ENCODE results near the gene MMS22L. TPM values are rescaled to one million over a fixed set of nuclear protein-coding genes. Genes with fewer than 3 reads are reported as not detected.

The MMS22L gene
- polyA plus RNA-seq, 1 donor from 2014 or later: 8.3 TPM

DNA sequence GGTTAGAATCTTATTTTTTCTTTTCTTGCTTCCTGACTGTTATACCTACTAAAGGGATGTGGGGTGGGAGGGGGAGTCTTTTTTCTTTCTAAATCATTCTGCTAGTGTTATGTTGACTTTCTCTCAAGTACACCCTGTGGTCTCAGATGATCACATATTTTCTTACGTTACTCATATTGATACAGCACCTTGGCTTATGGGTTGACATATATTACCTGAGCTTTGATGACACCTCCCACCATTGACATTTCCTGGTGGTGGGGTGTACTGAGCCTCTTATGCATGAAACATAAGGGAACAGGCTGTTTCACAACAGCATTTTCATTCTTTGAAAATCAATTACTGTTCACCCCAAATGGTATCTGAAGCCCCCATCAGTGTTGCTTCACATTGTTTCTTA, 169.8 kb downstream of the MMS22L start:
- no peaks in the 10 kb centered on the region for H3K9me2 ChIP-seq (ENCODE audit: insufficient read depth, low read length)
- H3K9ac ChIP-seq (ENCODE audit: low read length): no peak overlapping the region
- no peaks in the 10 kb centered on the region for H3K36me3 ChIP-seq (ENCODE audit: insufficient read depth, low read length)
- TF ChIP-seq POLR2AphosphoS5 (IDR thresholded peaks at IDR 0.05) (no peak), EZH2 (IDR thresholded peaks at IDR 0.05; ENCODE audit: borderline replicate concordance, insufficient read depth, low read length, poor library complexity, severe bottlenecking) (no peak), RAD21 (conservative IDR thresholded peaks at IDR 0.05) (no peak), TAF1 (IDR thresholded peaks at IDR 0.05; ENCODE audit: low read depth) (no peak), EP300 (conservative IDR thresholded peaks at IDR 0.05; ENCODE audit: poor library complexity, severe bottlenecking) (no peak), MXI1 (conservative IDR thresholded peaks at IDR 0.05; ENCODE audit: poor library complexity, severe bottlenecking) (no peak), SMC3 (conservative IDR thresholded peaks at IDR 0.05; ENCODE audit: poor library complexity) (no peak)
- TF ChIP-seq, protein P1, sequence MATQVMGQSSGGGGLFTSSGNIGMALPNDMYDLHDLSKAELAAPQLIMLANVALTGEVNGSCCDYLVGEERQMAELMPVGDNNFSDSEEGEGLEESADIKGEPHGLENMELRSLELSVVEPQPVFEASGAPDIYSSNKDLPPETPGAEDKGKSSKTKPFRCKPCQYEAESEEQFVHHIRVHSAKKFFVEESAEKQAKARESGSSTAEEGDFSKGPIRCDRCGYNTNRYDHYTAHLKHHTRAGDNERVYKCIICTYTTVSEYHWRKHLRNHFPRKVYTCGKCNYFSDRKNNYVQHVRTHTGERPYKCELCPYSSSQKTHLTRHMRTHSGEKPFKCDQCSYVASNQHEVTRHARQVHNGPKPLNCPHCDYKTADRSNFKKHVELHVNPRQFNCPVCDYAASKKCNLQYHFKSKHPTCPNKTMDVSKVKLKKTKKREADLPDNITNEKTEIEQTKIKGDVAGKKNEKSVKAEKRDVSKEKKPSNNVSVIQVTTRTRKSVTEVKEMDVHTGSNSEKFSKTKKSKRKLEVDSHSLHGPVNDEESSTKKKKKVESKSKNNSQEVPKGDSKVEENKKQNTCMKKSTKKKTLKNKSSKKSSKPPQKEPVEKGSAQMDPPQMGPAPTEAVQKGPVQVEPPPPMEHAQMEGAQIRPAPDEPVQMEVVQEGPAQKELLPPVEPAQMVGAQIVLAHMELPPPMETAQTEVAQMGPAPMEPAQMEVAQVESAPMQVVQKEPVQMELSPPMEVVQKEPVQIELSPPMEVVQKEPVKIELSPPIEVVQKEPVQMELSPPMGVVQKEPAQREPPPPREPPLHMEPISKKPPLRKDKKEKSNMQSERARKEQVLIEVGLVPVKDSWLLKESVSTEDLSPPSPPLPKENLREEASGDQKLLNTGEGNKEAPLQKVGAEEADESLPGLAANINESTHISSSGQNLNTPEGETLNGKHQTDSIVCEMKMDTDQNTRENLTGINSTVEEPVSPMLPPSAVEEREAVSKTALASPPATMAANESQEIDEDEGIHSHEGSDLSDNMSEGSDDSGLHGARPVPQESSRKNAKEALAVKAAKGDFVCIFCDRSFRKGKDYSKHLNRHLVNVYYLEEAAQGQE (IDR thresholded peaks at IDR 0.05; ENCODE audit: borderline replicate concordance): no peak
- TF ChIP-seq, protein P2, sequence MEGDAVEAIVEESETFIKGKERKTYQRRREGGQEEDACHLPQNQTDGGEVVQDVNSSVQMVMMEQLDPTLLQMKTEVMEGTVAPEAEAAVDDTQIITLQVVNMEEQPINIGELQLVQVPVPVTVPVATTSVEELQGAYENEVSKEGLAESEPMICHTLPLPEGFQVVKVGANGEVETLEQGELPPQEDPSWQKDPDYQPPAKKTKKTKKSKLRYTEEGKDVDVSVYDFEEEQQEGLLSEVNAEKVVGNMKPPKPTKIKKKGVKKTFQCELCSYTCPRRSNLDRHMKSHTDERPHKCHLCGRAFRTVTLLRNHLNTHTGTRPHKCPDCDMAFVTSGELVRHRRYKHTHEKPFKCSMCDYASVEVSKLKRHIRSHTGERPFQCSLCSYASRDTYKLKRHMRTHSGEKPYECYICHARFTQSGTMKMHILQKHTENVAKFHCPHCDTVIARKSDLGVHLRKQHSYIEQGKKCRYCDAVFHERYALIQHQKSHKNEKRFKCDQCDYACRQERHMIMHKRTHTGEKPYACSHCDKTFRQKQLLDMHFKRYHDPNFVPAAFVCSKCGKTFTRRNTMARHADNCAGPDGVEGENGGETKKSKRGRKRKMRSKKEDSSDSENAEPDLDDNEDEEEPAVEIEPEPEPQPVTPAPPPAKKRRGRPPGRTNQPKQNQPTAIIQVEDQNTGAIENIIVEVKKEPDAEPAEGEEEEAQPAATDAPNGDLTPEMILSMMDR (IDR thresholded peaks at IDR 0.05; ENCODE audit: poor library complexity, severe bottlenecking): no peak
- H3K4me2 ChIP-seq (ENCODE audit: low read length): no peak overlapping the region
- no peaks in the 10 kb centered on the region for H3F3A ChIP-seq (ENCODE audit: insufficient read depth, low read length, poor library complexity, severe bottlenecking)
- H3K9me3 ChIP-seq (ENCODE audit: low read length): no peaks in the 10 kb centered on the region
- no peak overlapping the region for H2AFZ ChIP-seq (ENCODE audit: low read depth, low read length)
- H4K20me1 ChIP-seq (ENCODE audit: insufficient read depth): no peaks in the 10 kb centered on the region
- no peak overlapping the region for H3K27ac ChIP-seq (ENCODE audit: low read length)
- no peaks in the 10 kb centered on the region for H3K27me3 ChIP-seq (ENCODE audit: insufficient read depth, low read depth, low read length)
- no peak overlapping the region for H3K4me3 ChIP-seq (ENCODE audit: low read length)
- H3K79me2 ChIP-seq (replicated peaks; ENCODE audit: insufficient read depth, low read length): no peaks in the 10 kb centered on the region

DNA sequence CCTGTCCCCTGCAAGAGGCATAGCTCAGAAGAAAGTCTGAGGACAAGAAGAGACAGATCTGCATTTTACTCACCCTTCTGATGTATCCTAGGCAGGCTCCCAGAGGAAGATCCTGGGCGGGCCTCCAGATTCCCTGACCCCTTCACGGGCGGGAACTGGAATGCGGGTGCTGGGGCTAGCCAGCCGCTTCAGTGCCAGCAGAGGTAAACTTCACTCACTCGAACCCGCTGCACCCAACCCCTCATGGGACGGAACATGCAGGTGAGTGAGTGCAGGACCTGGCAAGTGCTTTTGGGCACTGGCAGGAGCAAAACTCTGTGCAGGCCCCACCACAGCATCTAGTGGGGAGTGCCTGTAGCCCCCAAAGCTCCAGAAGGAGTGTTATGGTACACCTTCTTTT, 171.8 kb downstream of the MMS22L start:
- Histone ChIP-seq H3K27me3 (ENCODE audit: insufficient read depth, low read depth, low read length) (no peaks in the 10 kb centered on the region), H2AFZ (ENCODE audit: low read depth, low read length) (no peak overlapping the region), H3K9ac (ENCODE audit: low read length) (no peak overlapping the region), H3K79me2 (replicated peaks; ENCODE audit: insufficient read depth, low read length) (no peaks in the 10 kb centered on the region), H3K4me2 (ENCODE audit: low read length) (no peak overlapping the region), H3K27ac (ENCODE audit: low read length) (no peak overlapping the region), H3K4me3 (ENCODE audit: low read length) (no peak overlapping the region), H3F3A (ENCODE audit: insufficient read depth, low read length, poor library complexity, severe bottlenecking) (no peaks in the 10 kb centered on the region), H3K9me2 (ENCODE audit: insufficient read depth, low read length) (no peaks in the 10 kb centered on the region), H3K36me3 (ENCODE audit: insufficient read depth, low read length) (no peaks in the 10 kb centered on the region), H3K9me3 (ENCODE audit: low read length) (no peaks in the 10 kb centered on the region), H4K20me1 (ENCODE audit: insufficient read depth) (no peaks in the 10 kb centered on the region)
- TF ChIP-seq EP300 (conservative IDR thresholded peaks at IDR 0.05; ENCODE audit: poor library complexity, severe bottlenecking) (no peak), TAF1 (IDR thresholded peaks at IDR 0.05; ENCODE audit: low read depth) (no peak)

DNA sequence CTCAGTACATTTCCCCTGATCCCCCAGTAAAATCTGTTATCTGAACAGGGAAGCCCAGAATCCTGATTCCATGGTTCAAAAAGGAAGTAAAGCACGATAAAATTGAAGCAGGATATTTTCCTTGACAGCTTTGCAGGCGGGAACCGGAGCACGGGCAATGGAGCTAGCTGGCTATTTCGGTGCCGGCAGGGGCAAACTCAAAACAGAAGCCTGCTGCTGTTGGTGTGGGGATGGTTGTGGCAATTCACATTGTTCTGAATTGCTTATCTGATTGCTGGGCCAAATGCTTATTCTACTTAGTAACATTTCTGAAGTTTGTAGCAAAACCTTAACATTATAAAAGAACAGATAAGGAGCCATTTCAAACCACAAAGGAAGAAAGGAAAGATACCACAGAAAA, 172.4 kb downstream of the MMS22L start:
- Histone ChIP-seq H3K9me3 (ENCODE audit: low read length) (no peaks in the 10 kb centered on the region), H3K4me3 (ENCODE audit: low read length) (no peak overlapping the region), H3F3A (ENCODE audit: insufficient read depth, low read length, poor library complexity, severe bottlenecking) (no peaks in the 10 kb centered on the region), H3K36me3 (ENCODE audit: insufficient read depth, low read length) (no peaks in the 10 kb centered on the region), H2AFZ (ENCODE audit: low read depth, low read length) (no peak overlapping the region), H3K4me2 (ENCODE audit: low read length) (no peak overlapping the region), H3K9me2 (ENCODE audit: insufficient read depth, low read length) (no peaks in the 10 kb centered on the region), H3K9ac (ENCODE audit: low read length) (no peak overlapping the region), H3K79me2 (replicated peaks; ENCODE audit: insufficient read depth, low read length) (no peaks in the 10 kb centered on the region), H4K20me1 (ENCODE audit: insufficient read depth) (no peaks in the 10 kb centered on the region), H3K27me3 (ENCODE audit: insufficient read depth, low read depth, low read length) (no peaks in the 10 kb centered on the region), H3K27ac (ENCODE audit: low read length) (no peak overlapping the region)
- TF ChIP-seq EP300 (conservative IDR thresholded peaks at IDR 0.05; ENCODE audit: poor library complexity, severe bottlenecking) (no peak), EZH2 (IDR thresholded peaks at IDR 0.05; ENCODE audit: borderline replicate concordance, insufficient read depth, low read length, poor library complexity, severe bottlenecking) (no peak)

Measured in neural cell (in vitro differentiated cells).